ENCODE data around the gene CACNA1D.
"Not testable (repeated sequence)": the region's sequence is repeated elsewhere in the genome, so short reads cannot be mapped to it uniquely, and the experiment has no call there.

The CACNA1D gene

DNA sequence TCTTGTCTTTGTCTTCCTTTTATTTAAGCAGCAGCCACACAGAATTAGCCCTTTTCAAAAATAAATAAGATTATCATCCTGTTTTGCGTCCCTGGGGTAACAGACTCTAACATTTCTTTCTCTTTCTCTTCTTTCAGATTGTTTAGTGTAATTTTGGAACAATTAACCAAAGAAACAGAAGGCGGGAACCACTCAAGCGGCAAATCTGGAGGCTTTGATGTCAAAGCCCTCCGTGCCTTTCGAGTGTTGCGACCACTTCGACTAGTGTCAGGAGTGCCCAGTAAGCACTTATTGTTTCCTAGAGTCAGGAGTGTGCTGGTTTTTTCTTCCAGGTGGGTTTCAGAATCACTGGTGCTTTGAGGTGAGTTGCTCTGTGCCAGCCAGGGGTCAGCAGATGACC is 165.6 kb downstream of the CACNA1D start:
- DNase-seq: no peak

DNA sequence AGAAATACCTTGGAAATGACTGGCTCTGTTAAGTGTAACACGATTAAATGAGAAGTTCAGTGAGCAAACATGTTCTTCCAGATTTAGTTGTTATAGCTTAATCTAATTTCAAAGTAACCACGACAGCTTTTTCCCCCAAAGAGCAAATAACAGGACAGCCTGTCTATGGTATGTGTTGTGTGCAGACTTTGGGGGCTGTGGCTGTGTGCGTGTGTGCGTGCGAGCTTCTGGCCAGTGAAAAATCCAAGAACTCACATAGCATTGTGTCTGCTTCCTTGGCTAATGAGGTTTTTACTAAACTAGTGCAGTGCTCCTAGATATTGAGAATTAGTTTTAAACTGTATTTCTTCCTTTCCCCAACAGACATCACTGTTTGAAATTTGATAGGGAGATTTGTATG is 167.1 kb downstream of the CACNA1D start:
- no peak for DNase-seq

- DNase-seq: not testable (repeated sequence)
These were observed 170.4 kb downstream of the CACNA1D start for GRCh38 chr3:53664812-53665211.

- no peak for DNase-seq
These were observed 171.4 kb downstream of the CACNA1D start for GRCh38 chr3:53665608-53666425.

- no peak for DNase-seq
These were observed 174.5 kb downstream of the CACNA1D start for GRCh38 chr3:53668872-53669271.

DNA sequence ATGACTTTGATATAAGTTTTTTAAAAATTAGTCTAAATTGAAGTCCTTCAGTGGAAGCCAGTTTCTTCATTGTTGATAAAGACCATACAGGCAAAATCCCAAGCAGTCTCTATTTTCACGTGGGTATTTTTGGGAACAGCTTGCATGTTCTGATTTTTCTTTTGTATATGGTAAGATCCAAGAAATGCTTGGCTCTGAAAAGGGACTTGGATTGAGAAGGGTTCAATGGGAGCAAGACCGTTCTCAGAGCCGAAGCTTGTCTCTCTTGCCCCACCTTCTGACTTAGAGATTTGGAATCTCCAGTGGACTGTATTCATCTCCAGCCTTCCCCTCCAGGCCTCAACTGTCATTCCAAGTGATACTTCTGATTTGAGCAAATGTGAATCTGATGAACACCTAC is 176.3 kb downstream of the CACNA1D start:
- no peak for DNase-seq

DNA sequence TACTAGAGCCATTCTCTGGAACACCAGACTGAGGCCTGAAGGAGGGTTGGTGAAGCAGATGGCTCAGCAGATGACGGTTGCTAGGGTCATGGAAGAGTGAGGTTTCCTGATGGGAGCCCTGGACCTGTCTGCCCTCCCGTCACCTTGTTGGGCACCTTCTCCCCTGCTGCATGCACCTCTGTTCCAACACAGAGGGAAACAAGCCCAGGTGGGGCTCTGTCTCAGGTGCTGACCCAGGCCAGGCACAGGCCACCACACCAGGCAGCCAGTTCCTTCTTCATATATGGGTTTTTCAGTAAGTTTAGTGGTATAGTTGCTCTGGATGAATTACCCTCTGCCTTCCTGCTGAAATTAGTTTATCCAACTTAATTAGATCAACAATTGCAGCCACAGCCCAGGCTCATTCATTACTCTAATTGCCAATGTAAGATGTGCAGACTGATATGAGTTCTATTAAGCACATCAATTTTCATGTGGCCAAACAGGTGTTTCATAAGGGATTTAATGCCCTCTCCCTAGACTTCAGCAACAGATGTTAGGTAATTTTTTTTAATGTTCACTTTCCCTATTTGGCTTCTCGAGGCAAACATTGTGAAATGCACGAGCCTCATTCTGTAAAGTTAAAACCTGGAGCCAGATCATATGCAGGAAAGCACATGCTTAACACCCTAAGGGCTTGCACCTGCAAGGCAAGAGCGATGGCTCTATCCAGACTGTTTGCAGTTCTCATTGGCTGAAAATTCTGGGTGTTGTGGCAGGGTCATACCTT is 177.0 kb downstream of the CACNA1D start:
- DNase-seq: no peak

- no peak for DNase-seq
These were observed 177.5 kb downstream of the CACNA1D start for GRCh38 chr3:53671961-53672299.

- DNase-seq: no peak
These were observed 178.6 kb downstream of the CACNA1D start for GRCh38 chr3:53672981-53673380.

GRCh38 chr3:53673722-53674350 is 179.4 kb downstream of the CACNA1D start:
- DNase-seq: no peak

GRCh38 chr3:53674582-53674981 is 180.2 kb downstream of the CACNA1D start:
- DNase-seq: no peak

GRCh38 chr3:53675022-53675697 is 180.7 kb downstream of the CACNA1D start:
- no peak for DNase-seq

GRCh38 chr3:53675942-53676341 is 181.5 kb downstream of the CACNA1D start:
- no peak for DNase-seq

GRCh38 chr3:53677413-53677812 is 183.0 kb downstream of the CACNA1D start:
- no peak for DNase-seq

DNA sequence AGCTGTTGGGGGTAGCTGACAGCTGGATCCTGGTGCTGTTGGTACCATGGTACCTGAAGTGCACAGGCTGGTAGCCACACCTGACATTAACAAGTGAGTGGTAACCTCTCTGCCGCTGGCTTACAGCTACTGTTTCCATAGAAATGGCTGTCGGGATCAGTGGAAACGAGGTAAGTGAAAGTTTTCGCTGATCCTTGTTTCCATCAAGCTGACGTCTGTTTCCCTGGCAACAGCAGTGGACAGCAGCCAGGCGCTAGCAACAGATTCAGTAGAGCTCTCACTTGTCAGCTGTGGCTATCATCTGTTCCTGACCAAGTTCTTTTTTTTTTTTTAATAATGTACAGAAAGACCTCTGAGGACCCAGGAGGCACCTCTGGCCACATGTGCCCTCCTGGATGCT is 185.6 kb downstream of the CACNA1D start:
- no peak for DNase-seq

GRCh38 chr3:53682807-53683206 is 188.4 kb downstream of the CACNA1D start:
- no peak for DNase-seq

DNA sequence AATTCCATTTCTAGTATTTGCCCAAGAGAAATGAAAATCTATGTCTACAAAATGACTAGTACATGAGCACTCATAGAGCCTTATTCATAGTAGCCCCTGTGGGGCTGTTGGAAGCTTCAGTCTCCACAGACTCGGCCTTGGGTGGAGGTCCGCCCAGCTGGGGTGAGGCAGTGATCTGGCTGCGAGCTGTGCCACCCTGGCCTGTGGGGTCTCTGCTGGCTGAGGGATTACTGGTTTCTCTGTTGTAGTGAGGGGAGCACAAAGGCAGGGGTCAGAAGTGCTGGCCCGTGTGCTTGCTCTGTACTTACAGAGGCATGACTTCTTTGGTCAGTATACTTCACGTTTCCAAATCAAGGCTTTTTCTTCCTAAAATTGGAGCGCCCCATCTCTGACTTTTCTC is 193.7 kb downstream of the CACNA1D start:
- no peak for DNase-seq

- DNase-seq: no peak
These were observed 194.6 kb downstream of the CACNA1D start for GRCh38 chr3:53688989-53689388.

- no peak for DNase-seq
These were observed 195.3 kb downstream of the CACNA1D start for GRCh38 chr3:53689681-53690080.

GRCh38 chr3:53690521-53690920 is 196.1 kb downstream of the CACNA1D start:
- no peak for DNase-seq

GRCh38 chr3:53691349-53691748 is 196.9 kb downstream of the CACNA1D start:
- DNase-seq: no peak

- DNase-seq: no peak
These were observed 197.5 kb downstream of the CACNA1D start for GRCh38 chr3:53691885-53692284.

DNA sequence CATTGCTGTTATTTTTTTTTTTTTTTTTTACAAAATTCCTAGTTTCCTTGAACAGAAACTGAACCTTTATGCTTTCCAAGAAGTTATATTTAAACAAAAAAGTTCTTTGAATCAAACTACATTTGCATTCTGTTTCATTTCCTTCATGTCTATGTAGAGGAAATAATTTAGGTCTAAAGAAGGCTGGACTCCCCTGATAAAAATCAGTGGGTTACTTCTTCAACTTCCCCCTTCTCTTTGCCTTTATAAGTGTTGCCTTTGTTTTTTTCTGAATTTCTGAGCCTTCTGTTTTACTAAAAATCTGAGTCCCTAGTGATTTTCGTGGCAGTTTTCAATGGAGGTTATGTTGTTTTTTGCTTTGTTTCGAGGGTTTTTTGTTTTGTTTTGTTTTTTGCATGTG is 199.0 kb downstream of the CACNA1D start:
- DNase-seq: no peak

Data from CD4-positive, alpha-beta T cell treated with Interferon gamma for 1 hour (primary cell).